ENCODE measurements around the gene CLEC2B.
A peak's percentile ranks its signal among the peaks of the same experiment; 100 is the strongest.
"Not testable (repeated sequence)": the region's sequence is repeated elsewhere in the genome, so short reads cannot be mapped to it uniquely, and the experiment has no call there.

Gene CLEC2B

DNA sequence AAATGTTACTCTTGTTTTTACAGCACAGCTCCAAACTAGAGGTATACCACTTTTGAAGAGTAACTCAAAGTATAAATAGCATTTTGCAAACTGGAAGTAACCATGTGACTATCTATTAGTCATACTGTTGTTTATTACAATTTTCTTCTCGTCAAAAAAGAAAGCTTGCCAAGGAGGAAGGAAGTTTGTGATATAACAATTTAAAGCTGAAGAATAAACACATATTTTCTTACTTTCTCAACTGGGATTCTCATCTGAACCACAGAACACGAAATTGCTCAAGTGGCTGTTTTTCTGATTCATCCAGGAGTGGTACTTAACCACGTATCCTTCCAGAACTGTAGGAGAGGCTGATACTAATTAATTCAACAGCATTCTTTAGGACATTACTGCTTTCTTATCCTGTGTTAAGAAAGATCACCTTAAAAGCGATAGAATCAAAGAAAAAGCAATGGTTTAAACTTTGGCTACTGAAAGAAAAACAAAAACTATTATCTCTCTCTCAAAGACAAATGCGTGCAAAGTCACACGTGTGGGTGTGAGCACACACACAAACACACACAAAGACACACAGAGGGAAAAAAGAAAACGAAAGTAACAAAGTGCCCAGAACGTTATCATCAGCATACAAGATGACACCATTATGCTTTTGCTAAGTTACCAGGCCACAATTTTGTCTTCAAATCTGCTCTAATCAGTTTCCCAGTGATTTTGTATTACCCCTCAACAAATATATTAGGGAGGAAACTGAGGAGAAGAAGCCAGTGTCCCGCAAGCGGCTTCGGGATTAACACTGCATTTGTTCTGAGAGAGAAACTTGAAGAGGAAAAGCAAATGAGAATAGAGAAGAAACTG lies at the start of gene CLEC2B:
Gene CLEC2B (minus strand): TSS at position 48 of the 855 bp plus-strand sequence.
- DNase-seq (ENCODE audit: low read depth, low spot score), result peak; percentile 33

DNA sequence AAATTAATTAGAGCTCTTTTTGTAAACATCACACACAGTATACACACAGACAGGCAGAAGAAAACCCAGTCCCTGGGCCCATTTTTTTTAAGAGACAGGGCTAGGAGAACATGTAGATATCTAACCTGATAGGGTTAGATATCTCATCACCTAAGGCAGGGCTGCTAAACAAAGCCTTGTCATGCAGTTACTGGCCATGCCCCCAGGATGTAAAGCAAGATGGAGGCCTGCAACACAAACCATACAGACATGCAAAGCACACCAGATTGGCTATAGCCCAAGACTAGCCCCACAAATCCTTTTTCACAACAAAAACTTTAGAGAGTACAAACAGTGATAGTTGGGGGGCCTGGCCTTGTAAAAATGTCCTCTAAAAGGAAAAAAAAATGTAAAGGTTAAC lies 42.6 kb upstream of the CLEC2B start:
- no peak for DNase-seq (ENCODE audit: low read depth, low spot score)

DNA sequence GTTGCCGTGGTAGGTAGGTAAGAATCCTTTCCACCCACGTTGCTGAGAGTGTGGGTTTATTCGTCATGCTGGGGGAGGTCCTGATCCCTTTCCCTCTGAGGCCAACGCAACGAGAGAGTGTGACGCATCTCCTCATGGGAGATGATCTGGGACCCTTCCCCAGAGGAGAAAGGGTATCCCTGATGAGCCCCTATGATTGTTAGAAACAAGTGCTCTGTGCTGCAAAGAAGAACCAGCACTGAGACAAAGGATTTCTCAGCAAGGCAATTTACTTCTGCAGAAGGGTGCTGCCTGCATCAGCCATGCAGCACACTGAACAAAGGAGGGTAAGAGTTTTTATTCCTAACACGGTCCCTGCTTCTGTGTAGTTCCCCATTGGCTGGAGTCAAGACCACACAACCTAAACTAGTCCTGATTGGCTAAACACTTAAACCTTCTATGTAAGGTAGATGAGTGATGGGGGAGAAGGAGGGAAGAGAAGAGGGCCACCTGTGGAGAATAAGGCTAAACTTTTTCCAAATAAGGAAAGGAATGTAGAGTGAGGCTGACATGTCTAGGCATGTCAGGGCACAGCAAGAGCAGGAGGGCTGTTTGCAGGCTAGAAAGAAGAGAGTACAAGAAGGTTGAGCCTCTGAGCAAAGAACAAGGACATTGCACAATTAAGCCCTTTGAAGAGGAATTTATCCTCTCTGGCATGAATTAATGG lies 41.7 kb upstream of the CLEC2B start:
- no peak for DNase-seq (ENCODE audit: low read depth, low spot score)

DNA sequence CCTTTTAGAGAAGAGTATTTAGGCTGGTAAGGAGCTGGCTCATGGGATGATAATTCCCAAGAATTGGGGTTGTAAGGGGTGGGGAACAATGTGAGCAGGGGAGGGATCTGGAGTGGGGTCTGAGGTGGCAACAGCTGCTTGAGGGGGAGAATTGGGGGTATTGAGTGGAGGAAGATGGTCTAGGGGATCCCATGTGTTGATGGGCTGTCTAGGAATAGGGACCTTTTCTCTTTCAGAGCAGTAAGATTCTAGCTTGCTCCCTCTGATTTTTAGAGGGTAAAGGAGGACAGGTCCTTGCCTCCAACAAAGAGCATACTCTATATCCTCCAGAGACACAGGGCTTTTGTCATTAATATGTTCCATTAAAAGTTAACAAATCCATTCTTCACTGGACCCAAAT lies 40.6 kb upstream of the CLEC2B start:
- no peak for DNase-seq (ENCODE audit: low read depth, low spot score)

DNA sequence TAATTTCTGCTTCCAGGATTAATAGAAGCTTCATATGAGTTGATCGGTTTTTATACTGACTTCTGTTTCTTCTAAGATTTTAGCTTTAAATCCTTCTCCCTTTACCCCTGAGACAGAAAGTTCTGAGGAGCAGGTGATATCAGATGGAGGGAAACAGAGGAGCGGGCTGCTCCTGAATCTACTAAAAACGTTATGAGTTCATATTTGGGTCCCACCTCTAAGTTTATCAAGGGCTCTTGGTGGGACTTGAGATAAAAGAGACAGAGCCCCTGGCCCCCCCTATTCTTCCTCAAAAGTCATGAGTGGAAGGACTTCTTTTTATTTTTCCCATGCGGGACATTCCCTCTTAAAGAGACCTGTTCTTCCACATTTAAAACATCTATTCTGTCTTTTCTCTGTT lies 39.2 kb upstream of the CLEC2B start:
- DNase-seq (ENCODE audit: low read depth, low spot score), result no peak

DNA sequence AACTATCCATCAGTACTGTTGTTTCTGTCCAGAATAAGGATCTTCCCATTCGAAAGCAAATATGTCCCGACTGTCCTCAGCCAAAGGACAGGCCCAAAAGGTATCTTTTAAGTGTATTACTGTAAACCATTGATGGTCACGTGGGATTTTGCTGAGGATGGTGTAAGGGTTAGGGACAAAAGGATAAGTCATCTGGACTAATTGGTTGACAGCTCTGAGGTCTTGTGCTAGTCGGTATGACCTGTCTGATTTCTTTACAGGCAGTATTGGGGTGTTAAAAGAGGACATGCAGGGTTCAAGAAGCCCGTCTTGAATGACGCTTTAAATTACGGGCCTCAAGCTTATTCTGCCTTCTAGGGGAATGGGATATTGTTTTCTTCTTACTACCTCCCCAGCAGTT lies 38.6 kb upstream of the CLEC2B start:
- DNase-seq (ENCODE audit: low read depth, low spot score), result no peak

DNA sequence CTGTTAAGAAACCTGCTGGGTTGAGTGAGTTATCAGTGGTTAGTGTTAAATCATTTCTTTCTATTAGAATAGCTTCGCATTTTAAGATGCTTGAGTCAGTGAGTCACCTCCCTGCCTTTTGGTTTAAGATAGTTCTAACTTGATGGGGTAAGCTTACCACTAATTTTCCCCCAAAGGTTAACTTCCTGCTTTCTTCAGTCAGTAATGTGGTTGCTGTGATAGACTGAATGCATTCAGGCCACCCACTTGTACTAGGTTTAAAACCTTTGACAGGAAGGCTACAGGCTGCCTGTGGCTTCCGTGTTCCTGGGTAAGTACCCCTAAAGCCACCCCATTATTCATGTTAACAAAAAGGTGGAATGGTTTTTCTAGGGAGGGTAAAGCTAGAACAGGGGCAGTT lies 37.7 kb upstream of the CLEC2B start:
- DNase-seq (ENCODE audit: low read depth, low spot score), result no peak

DNA sequence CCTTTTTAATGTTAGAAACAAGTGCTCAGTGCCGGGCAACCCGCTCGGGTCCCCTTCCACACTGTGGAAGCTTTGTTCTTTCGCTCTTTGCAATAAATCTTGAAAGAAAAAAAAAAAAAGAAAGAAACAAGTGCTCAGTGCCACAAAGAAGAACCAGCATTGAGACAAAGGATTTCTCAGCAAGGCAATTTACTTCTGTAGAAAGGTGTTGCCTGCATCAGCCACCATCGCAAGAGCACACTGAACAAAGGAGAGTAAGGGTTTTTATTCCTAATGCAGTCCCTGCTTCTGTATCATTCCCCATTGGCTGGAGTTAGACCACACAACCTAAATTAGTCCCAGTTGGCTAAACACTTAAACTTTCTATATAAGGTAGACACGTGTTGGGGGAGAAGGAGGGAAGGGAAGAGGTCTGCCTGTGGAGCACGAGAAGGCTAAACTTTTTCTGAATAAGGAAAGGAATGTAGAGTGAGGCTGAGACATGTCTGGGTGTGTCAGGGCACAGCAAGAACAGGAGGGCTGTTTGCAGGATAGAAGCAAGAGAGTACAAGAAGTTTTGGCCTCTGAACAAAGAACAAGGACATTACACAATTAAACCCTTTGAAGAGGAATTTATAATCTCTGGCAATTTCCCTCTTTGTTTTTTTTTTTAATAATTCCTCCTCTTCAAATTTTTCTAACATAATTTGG lies 33.5 kb upstream of the CLEC2B start:
- DNase-seq (ENCODE audit: low read depth, low spot score), result no peak

DNA sequence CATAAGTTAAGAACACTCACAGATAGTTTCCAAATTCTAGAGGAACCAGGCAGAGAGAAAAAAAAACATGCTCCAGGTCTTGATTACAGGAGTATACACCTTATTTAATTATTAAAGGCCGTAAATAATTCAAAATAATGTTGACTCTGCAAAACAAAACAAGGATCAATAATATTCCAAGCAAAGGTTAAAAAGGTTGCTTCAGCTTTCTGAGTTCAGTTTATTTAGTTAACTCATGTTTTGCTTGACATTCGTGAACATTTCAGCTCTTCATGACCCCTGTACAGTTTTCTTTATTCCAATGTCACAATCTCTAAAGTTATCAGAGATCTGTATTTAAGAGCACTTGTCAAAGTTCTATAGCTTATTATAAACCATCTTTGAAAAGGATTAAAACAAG lies 31.8 kb upstream of the CLEC2B start:
- DNase-seq (ENCODE audit: low read depth, low spot score), result no peak

DNA sequence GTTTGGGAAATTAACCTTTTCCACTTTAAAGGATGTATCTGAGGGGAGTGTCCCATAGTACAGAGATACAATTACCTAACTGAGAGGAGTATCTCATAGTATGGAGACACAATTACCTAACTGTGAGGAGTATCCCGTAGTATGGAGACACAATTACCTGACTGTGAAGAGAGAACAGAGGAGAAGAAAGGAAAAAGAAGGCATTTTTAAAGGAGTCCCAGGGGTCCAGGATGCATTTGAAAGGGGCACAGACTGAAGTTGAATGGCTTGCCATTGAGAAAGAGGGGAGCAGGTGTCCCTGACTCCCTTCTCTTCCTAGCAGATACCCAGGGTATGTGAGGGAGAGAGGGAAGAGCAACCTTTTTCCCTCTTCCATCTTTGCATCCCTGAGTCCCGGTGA lies 30.1 kb upstream of the CLEC2B start:
- DNase-seq (ENCODE audit: low read depth, low spot score), result no peak

DNA sequence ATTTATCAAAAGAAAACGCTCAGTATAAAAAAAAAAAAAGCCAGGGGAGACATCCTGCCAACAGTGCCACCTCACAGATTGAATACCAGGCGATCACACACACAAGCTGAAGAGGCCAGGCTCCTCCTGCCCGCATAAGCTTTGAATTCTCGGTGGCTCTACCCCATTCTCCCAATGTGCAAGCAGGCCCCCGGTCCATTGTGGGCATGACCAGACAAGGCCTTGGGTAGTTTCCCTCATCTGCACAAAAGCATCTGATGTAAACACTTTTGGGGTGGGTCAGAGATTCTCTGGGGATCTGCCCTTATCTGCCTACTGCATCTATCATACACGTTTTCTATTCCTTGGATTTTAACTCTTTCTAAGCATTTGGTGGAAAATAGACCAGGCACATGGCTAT lies 28.4 kb upstream of the CLEC2B start:
- DNase-seq (ENCODE audit: low read depth, low spot score), result no peak

DNA sequence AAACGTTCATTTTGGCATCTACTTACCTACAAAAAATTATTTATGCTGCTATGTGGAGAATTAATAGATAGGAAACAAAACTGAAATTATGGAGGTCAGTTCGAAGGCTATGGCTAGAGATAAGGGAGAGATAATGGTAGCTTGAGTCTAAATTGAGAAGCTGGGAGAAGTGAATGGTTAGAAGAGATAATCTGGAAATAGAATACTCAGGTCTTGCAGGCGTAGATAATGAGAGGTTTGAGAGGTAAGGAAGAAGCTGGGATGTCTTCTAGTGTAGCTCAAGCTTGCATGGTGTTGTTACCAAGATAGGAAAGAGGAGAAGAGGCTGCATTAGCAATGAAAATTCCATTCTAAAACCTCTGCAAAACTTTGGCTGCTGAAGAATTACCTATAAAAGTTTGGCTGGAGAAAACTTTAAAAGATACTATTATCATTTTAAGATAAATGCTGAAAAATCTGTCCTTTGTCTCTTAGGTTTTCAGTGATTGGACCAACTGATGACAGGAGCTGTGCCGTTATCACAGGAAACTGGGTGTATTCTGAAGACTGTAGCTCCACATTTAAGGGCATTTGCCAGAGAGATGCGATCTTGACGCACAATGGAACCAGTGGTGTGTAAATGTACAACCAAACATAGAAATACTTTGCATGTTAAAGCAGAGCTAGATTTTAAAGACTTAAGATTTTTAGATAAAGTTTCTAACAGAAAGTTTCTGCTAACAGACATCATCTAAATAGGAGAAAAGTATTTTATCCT lies 26.2 kb upstream of the CLEC2B start:
- no peak for DNase-seq (ENCODE audit: low read depth, low spot score)

DNA sequence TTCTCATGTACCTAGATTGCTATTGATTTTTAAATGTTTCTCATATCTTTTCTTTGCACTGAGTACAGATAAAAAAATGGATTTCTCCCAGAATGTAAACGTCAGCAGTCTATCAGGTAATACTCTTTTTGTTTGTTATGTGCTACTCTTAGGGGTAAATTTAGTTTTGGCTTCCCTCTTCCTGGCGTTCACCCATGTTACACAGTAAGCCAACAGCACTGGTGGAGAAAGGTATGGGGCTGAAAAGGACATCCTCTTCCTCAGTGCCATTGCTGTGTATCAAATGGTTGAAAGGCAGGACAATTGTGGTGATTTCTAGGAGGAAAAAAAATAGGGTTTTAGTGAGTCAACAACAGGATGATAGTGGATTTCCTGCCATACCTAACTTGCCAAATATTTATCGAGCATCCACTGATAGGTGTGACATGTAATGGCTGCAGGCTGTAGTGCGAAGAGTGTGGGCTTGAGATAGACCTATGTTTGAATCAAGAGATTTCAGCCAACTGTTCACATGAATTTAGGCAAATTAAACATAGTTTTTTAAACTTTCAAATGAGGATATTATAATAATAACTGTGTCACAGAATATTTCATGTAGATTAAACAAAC lies 19.6 kb upstream of the CLEC2B start:
- no peak for DNase-seq (ENCODE audit: low read depth, low spot score)

DNA sequence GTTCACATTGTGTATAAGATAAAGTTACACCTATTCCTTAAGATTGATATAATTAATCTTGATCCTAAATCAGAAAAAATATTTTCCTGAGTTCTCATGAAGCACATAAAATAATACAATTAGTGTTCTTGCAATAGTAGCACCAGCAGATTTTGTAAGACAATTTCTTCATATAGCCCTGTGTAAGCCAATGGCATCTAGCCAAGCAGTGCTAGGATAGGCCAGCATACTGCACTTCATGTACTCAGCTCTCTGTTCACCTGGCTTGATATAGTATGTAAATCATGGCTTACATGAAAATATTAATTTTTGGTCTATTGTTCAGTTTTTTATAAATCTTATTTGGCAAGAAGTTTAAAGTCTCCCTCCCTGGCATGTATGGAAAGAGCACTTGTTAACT lies 14.0 kb upstream of the CLEC2B start:
- no peak for DNase-seq (ENCODE audit: low read depth, low spot score)

DNA sequence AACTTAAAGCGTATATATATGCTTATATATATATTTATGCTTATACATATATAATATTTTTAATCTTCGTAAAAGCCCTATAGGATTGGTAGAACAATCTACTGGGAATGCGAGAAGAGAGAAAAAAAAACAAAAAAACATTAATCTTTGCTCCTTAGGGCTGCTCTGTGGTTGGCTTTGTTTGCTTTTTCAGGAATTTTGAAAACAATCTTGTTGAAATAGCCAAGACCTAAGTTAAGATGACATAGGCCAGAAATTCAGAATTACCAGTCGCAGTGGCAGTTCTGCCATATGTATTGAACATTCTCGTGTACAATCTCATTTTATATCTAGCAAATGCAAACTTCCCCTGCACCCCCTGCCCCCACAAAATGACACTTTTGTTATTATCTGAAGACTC lies 12.8 kb upstream of the CLEC2B start:
- peak; percentile 12 for DNase-seq (ENCODE audit: low read depth, low spot score)

DNA sequence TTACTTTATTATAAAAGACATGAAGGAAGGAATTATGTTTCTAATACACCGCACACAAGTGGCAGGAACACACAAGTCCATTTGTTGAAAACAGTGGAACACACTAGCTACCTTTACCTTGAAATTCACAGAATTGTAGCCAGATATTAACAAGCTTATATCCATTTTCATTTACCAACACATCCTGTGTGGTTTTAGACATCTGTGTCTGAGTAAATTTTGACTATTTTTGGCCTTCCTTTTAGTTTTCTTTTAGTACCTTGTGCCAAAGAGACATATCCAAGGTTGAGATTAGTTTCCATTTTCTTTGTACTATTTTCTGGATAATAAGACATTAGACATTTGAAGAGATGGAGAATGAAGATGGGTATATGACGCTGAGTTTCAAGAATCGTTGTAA lies 12.1 kb upstream of the CLEC2B start, which contains the start of gene KLRF2:
Gene KLRF2 (plus strand): TSS at position 244 of the 400 bp plus-strand sequence. CDS start 107 bp downstream, at position 351.
- DNase-seq (ENCODE audit: low read depth, low spot score), result no peak

DNA sequence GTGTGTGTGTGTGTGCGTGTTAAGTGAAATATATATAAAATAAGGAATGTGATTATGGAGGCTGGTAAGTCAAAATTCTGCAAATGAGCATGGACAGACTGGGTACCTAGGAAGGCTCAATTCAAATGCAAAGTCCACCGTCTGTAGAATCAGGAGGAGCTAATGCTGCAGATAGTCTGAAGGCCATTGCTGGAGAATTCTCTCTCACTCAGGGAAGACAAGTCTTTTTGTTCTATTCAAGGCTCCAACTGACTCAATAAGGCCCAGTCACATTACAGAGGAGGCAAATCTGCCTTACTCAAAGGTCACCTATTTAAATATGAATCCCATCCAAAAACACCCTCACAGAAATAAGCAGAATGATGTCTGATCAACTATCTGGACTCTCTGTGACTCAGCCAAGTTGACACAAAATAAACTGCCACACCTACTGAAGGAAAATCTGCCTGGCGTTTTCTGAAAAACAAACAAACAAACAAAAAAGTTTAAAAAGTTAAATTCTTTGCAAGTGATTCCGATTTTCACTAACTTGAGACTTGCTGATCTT lies 11.5 kb upstream of the CLEC2B start:
- DNase-seq (ENCODE audit: low read depth, low spot score), result no peak

DNA sequence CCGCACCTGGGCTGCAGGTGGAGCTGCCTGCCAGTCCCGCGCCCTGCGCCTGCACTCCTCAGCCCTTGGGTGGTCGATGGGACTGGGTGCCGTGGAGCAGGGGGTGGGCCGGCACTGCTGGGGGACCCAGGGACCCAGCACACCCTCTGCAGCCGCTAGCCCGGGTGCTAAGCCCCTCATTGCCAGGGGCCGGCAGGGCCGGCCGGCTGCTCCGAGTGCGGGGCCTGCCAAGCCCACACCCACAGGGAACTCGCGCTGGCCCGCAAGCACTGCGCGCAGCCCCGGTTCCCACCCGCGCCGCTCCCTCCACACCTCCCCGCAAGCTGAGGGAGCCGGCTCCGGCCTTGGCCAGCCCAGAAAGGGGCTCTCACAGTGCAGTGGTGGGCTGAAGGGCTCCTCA lies 7.0 kb upstream of the CLEC2B start:
- not testable (repeated sequence) for DNase-seq (ENCODE audit: low read depth, low spot score)

DNA sequence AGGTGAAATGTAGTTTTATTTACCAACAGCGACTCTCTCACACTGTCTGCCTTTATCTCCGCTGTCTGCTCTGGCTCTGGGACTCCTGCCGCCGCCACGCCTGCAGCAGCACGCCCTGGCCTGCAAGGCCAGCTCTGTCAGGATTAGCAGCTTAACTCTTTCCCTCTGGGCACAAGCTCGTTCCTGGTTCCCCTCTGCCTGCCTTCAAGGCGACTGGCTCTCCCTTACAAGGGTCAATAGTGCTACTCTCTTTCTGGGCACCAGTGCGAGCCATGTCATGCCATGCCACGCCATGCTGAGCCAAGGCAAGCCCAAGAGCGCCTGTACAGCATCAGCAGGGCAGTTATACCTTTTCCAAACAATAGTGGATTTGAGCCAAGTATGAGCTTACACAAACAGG lies 3.6 kb upstream of the CLEC2B start:
- DNase-seq (ENCODE audit: low read depth, low spot score), result no peak

DNA sequence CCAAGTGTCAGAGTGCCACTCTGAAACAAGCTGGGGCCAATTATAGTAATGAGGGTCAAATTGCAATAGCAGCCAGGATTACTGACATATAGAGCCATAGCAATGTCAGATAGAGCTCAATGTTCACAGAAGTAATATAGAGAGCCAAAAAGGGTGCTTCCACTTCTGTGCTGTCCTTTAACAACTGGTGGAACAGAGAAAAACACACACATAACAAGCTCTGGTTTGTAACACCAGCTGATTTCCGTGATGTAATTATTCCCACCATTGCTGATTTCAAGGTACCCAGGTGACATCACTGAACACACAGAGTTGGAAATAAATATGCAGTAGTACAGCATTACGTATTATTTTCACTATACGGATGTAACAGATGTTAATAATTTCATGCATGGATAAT lies 3.0 kb upstream of the CLEC2B start:
- no peak for DNase-seq (ENCODE audit: low read depth, low spot score)

DNA sequence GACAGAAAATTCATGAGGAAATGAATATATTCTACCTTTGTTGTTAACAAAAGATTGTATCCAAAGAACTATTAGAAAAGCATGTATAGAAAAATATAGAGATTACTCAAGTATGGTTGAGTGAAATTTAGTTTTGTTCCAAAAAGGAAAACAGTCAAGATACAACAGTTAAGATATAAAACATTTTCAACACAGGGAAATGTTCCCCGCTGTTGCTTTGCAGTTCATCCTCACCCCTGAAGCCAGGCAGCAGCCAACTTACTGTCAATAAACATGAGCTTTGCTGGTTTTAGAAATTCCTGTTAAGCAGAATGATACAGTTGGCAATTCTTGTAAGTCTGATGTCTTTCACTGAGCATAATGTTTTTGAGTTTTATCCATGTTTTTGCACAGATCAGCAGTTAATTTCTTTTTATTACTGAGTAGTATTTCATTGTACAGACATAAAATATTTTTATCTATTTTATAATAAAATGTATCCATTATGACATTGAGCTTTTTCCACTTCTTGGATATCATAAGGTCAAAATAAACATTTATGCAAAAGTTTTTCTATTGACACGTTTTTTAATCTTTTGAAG lies 1.2 kb upstream of the CLEC2B start:
- peak; percentile 8 for DNase-seq (ENCODE audit: low read depth, low spot score)

Measured in brain pericyte (primary cell).